ENCODE data around the gene PCK2.

The PCK2 gene

GRCh38 chr14:24057867-24058259 is 36.2 kb upstream of the PCK2 start:
- DNase-seq = no peak
- TF ChIP-seq POLR2A (IDR thresholded peaks at IDR 0.05; ENCODE audit: low read length) (no peak), GATA1 (IDR thresholded peaks at IDR 0.05; ENCODE audit: low read depth, low read length) (no peak)

GRCh38 chr14:24058260-24058950 is 35.7 kb upstream of the PCK2 start:
- peak; percentile 28 to 49 for DNase-seq

GRCh38 chr14:24058951-24059475 is 35.1 kb upstream of the PCK2 start:
- DNase-seq = no peak
- no peak for TF ChIP-seq GATA1 (IDR thresholded peaks at IDR 0.05; ENCODE audit: low read depth, low read length)
- no peak for TF ChIP-seq POLR2A (IDR thresholded peaks at IDR 0.05; ENCODE audit: low read length)

More at GRCh38 chr14:24058260-24058950, 35.7 kb upstream of the PCK2 start:
- TF ChIP-seq GATA1 (IDR thresholded peaks at IDR 0.05; ENCODE audit: low read depth, low read length) (no peak), POLR2A (IDR thresholded peaks at IDR 0.05; ENCODE audit: low read length) (no peak)

- TF ChIP-seq GATA1 (IDR thresholded peaks at IDR 0.05; ENCODE audit: low read depth, low read length) (no peak), POLR2A (IDR thresholded peaks at IDR 0.05; ENCODE audit: low read length) (no peak)
- no peak for DNase-seq
These were observed 34.2 kb upstream of the PCK2 start for GRCh38 chr14:24059841-24060388.

- TF ChIP-seq GATA1 (IDR thresholded peaks at IDR 0.05; ENCODE audit: low read depth, low read length) (no peak), POLR2A (IDR thresholded peaks at IDR 0.05; ENCODE audit: low read length) (no peak)
- DNase-seq = no peak
These were observed 33.7 kb upstream of the PCK2 start for GRCh38 chr14:24060443-24060842.

- DNase-seq = no peak
These were observed 32.9 kb upstream of the PCK2 start for GRCh38 chr14:24060984-24061913.

GRCh38 chr14:24062216-24062980 is 31.7 kb upstream of the PCK2 start:
- TF ChIP-seq POLR2A (IDR thresholded peaks at IDR 0.05; ENCODE audit: low read length) (no peak), GATA1 (IDR thresholded peaks at IDR 0.05; ENCODE audit: low read depth, low read length) (no peak)

More at GRCh38 chr14:24060984-24061913, 32.9 kb upstream of the PCK2 start:
- TF ChIP-seq GATA1 (IDR thresholded peaks at IDR 0.05; ENCODE audit: low read depth, low read length) = no peak
- TF ChIP-seq POLR2A (IDR thresholded peaks at IDR 0.05; ENCODE audit: low read length) = no peak

GRCh38 chr14:24063263-24063836 is 30.8 kb upstream of the PCK2 start:
- DNase-seq = no peak
- TF ChIP-seq GATA1 (IDR thresholded peaks at IDR 0.05; ENCODE audit: low read depth, low read length) (no peak), POLR2A (IDR thresholded peaks at IDR 0.05; ENCODE audit: low read length) (no peak)

More at GRCh38 chr14:24062216-24062980, 31.7 kb upstream of the PCK2 start:
- DNase-seq = no peak

GRCh38 chr14:24064091-24064795 is 29.9 kb upstream of the PCK2 start:
- no peak for DNase-seq
- TF ChIP-seq GATA1 (IDR thresholded peaks at IDR 0.05; ENCODE audit: low read depth, low read length) (no peak), POLR2A (IDR thresholded peaks at IDR 0.05; ENCODE audit: low read length) (no peak)

- TF ChIP-seq GATA1 (IDR thresholded peaks at IDR 0.05; ENCODE audit: low read depth, low read length) (no peak), POLR2A (IDR thresholded peaks at IDR 0.05; ENCODE audit: low read length) (no peak)
- no peak for DNase-seq
These were observed 29.3 kb upstream of the PCK2 start for GRCh38 chr14:24064856-24065255.

- DNase-seq = no peak
- TF ChIP-seq GATA1 (IDR thresholded peaks at IDR 0.05; ENCODE audit: low read depth, low read length) = no peak
- no peak for TF ChIP-seq POLR2A (IDR thresholded peaks at IDR 0.05; ENCODE audit: low read length)
These were observed 28.7 kb upstream of the PCK2 start for GRCh38 chr14:24065408-24065807.

GRCh38 chr14:24066496-24067132 is 27.5 kb upstream of the PCK2 start:
- TF ChIP-seq POLR2A (IDR thresholded peaks at IDR 0.05; ENCODE audit: low read length) (no peak), GATA1 (IDR thresholded peaks at IDR 0.05; ENCODE audit: low read depth, low read length) (no peak)
- no peak for DNase-seq
